Right atrium auricular region (tissue), 2 donors: ENCODE data around the gene EPN3. TPM values are rescaled to one million over a fixed set of nuclear protein-coding genes. Genes with fewer than 3 reads are reported as not detected.
A peak's percentile ranks its signal among the peaks of the same experiment; 100 is the strongest.

Experiments
- DNase-seq: peaks from one replicate; pipeline ENCODE4 v3.0.0-alpha.2; 2019; ENCODE audit warnings: low spot score
- H3K27ac ChIP-seq, 2 donors: fragments of 200-600 bp; sonication (generic); 1 replicate in 1 of 2; 2 replicates in 1 of 2; pipeline ENCODE4 v1.5.1; 2016 to 2019
- H3K27me3 ChIP-seq, 2 donors: fragments of 200-600 bp; sonication (generic); one replicate each; pipeline versions ENCODE4 v1.5.1 to v1.6.0; 2017 to 2019
- H3K36me3 ChIP-seq: fragments of 200-600 bp; sonication (generic); one replicate; pipeline ENCODE4 v1.5.1; 2016
- H3K4me1 ChIP-seq, 2 donors: fragments of 200-600 bp; sonication (generic); one replicate each; pipeline versions ENCODE4 v1.5.1 to v1.6.0; 2017 to 2019
- H3K4me3 ChIP-seq, 2 donors: fragments of 200-600 bp; sonication (generic); 1 replicate in 1 of 2; 2 replicates in 1 of 2; pipeline ENCODE4 v1.5.1; 2017 to 2019; ENCODE audit warnings: mild to moderate bottlenecking in 1 of 2, moderate library complexity in 1 of 2
- H3K9me3 ChIP-seq, 2 donors: fragments of 200-600 bp; sonication (generic); one replicate each; pipeline ENCODE4 v1.5.1; 2019
- CTCF ChIP-seq, 2 donors: fragments of 200-600 bp; sonication (generic); IDR thresholded peaks; one replicate each; pipeline ENCODE4 v1.5.1; 2019; ENCODE audit warnings: antibody characterized with exemption in 2 of 2
- total RNA-seq, 2 donors: library from RNA; depleted of rRNA; stranded (reverse); fragments of >200 nt; gene quantifications; one replicate each; pipeline ENCODE4 v1.1.0, GENCODE V29; 2016

The EPN3 gene
- total RNA-seq, 2 donors from 2014 or later = 4.5 to 13.3 TPM

DNA sequence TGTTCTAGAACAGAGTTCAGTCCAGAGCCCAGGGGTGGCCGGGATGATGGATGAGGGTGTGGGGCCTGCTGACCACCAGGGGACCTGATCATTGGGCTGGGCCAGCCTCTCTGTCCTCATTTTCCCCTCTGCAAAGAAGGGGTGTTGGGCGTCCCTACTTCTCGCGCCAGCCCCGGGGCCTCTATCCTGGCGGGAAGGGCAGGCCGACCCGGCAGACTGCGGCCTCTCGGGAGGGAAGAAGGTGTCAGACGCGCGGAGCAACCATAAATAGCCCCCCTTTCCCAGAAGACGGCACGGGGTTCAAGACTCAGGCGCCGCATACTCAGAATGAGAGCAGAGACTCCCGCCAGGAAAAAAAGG is 26.0 kb downstream of the EPN3 start:
- Histone ChIP-seq H3K4me3 (no peak overlapping the region), H3K9me3 (no peaks in the 10 kb centered on the region), H3K27me3 (peaks cover 0 to 20% of the 10 kb centered on the region in 2 donors), H3K27ac (no peak overlapping the region), H3K4me1 (peaks cover 0 to 48% of the 10 kb centered on the region in 2 donors), H3K36me3 (peaks cover 4% of the 10 kb centered on the region)
- DNase-seq = no peak
- TF ChIP-seq CTCF (IDR thresholded peaks at IDR 0.05) = no peak

DNA sequence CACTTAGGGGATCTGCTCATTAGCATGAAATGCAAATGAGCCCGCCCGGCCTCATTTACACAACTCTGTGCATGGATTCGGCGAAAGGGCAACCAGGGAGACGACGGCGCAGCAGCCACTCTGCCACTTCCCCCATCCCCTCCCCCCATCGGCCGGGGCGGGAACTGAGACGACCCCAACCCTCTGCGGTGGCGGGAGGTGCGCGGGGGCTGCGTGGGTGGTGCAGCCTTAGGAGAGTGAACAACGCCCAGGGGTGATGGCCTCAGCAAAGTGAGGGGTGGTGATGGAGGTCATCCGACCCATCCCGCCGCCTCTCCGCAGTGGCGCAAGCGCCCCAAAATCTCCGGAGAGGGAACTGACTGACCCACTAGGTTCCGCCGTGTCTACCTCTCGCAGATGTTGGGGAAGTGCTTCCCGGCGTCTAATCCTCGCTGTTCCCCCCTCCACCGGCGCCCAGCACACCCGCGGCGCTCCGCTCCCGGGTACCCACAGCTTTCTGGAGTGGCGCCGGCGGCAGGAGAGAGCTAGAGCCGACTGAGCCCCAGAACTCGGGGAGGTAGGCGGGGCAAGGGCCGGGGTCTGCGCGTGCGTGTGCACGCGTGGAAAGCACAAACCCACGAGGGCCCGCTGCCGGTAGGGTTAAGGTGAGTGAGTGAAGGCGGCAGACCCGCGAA is 26.5 kb downstream of the EPN3 start:
- DNase-seq = no peak
- Histone ChIP-seq H3K4me1 (peaks cover 0 to 48% of the 10 kb centered on the region in 2 donors), H3K9me3 (no peaks in the 10 kb centered on the region), H3K4me3 (peak overlapping the region in 1 of 2 donors; percentile 65), H3K27ac (no peak overlapping the region), H3K27me3 (peaks cover 0 to 20% of the 10 kb centered on the region in 2 donors), H3K36me3 (peaks cover 4% of the 10 kb centered on the region)
- no peak for TF ChIP-seq CTCF (IDR thresholded peaks at IDR 0.05)

DNA sequence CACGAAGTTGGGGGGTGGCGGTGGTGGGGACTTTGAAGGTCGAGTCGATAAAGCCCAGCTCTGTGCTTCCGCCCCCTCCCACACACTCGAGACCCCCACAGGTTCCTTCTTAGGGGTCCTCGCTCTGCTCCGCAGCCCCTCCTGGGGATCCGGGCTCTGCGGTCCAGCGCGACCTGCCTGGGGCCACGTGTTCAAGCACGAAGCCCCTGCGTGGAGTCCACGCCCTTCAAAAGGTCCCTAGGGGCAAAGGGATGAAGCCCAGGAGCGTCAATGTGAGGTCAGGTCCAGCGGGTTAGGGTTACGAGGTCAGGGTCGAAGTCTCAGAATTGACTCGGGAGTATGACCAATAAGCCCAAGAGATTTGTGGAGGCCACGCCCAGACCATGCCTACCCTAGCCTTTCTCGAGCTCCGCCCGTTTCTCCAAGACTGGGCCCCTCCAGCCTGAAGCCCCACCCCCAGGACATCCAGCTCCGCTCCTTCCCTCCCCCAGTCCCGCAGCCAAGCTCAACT is 27.2 kb downstream of the EPN3 start:
- H3K27me3 ChIP-seq = peaks cover 0 to 20% of the 10 kb centered on the region in 2 donors
- peak; percentile 71 for DNase-seq
- H3K4me3 ChIP-seq = peak overlapping the region; percentile 44 to 65
- H3K27ac ChIP-seq = peak overlapping the region in 1 of 2 donors; percentile 38
- H3K4me1 ChIP-seq = peaks cover 0 to 52% of the 10 kb centered on the region in 2 donors
- H3K36me3 ChIP-seq = peaks cover 4% of the 10 kb centered on the region
- TF ChIP-seq CTCF (IDR thresholded peaks at IDR 0.05) = no peak
- no peaks in the 10 kb centered on the region for H3K9me3 ChIP-seq

- no peak for TF ChIP-seq CTCF (IDR thresholded peaks at IDR 0.05)
- Histone ChIP-seq H3K4me3 (peak within 1 kb of the TSS; percentile 44 to 65), H3K27me3 (peaks cover 0 to 20% of the 10 kb centered on the region in 2 donors), H3K27ac (peak within 1 kb of the TSS; percentile 35 to 38), H3K9me3 (no peaks in the 10 kb centered on the region), H3K36me3 (peaks cover 4% of the 10 kb centered on the region), H3K4me1 (peaks cover 0 to 58% of the 10 kb centered on the region in 2 donors)
- peak; percentile 94 for DNase-seq
Measured at GRCh38 chr17:50560185-50560824, 27.8 kb downstream of the EPN3 start, which contains the start of gene CACNA1G. CACNA1G (plus strand) TSS chr17:50560715; CDS start chr17:50561460, 745 bp downstream.

GRCh38 chr17:50560931-50561745 is 28.6 kb downstream of the EPN3 start:
- DNase-seq = no peak
- no peaks in the 10 kb centered on the region for H3K36me3 ChIP-seq
- peak overlapping the region; percentile 44 to 65 for H3K4me3 ChIP-seq
- peaks cover 0 to 66% of the 10 kb centered on the region in 2 donors for H3K4me1 ChIP-seq
- H3K27me3 ChIP-seq = peaks cover 0 to 20% of the 10 kb centered on the region in 2 donors
- TF ChIP-seq CTCF (IDR thresholded peaks at IDR 0.05) = no peak
- H3K27ac ChIP-seq = peak overlapping the region; percentile 35 to 38
- H3K9me3 ChIP-seq = no peaks in the 10 kb centered on the region
